HL-60/S4 treated with phorbol 12-myristate 13-acetate at 8.2 ng/mL for 4 days and 3 days (cell line): Measurements from ENCODE around the gene HS1BP3.

ENCODE experiments used
- in situ Hi-C: fragments of 300-500 bp; cut with MboI; formaldehyde crosslinking; loops from 2 replicates; pipeline ENCODE4 v1.15.0; 2022; ENCODE audit warnings: low sequenced_read_pairs

Gene HS1BP3, protein sequence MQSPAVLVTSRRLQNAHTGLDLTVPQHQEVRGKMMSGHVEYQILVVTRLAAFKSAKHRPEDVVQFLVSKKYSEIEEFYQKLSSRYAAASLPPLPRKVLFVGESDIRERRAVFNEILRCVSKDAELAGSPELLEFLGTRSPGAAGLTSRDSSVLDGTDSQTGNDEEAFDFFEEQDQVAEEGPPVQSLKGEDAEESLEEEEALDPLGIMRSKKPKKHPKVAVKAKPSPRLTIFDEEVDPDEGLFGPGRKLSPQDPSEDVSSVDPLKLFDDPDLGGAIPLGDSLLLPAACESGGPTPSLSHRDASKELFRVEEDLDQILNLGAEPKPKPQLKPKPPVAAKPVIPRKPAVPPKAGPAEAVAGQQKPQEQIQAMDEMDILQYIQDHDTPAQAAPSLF

GRCh38 chr2:20650877-20651730 lies at the start of gene HS1BP3:
TSS of gene HS1BP3 (minus strand) at chr2:20651098. CDS start at chr2:20651063, 35 bp downstream.
- in situ Hi-C loops: no loop called here

GRCh38 chr2:20698916-20699613 lies 48.2 kb upstream of the HS1BP3 start:
- in situ Hi-C loops: no loop called here

DNA sequence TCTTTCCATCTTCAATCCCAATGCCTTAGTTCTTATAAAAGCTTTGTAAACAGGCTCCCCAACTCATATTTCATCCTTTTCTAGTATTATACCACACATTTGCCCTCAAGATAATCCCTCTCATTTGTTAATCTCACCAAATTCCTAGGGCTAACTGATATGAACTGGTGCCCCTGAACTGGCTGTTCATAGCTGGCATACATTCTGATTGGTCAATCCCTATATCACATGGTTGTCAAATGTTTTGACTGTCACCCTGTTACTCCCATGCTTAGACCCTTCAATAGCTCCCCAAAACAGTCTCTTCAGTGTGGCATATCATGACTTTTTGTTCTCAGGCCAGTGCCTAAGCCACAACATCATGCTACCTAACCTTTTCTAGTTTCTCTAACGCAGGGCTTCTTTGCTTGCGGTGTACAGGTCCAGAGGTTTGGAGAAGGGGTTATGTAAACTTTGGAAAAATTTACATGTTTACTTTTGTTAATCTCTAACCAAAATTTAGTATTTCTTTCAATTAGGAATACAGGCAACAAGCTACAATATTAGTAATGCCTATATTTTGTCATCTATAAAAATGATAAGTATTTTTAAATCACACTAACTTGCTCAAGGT lies 46.5 kb upstream of the HS1BP3 start:
- in situ Hi-C loops: no loop called here

DNA sequence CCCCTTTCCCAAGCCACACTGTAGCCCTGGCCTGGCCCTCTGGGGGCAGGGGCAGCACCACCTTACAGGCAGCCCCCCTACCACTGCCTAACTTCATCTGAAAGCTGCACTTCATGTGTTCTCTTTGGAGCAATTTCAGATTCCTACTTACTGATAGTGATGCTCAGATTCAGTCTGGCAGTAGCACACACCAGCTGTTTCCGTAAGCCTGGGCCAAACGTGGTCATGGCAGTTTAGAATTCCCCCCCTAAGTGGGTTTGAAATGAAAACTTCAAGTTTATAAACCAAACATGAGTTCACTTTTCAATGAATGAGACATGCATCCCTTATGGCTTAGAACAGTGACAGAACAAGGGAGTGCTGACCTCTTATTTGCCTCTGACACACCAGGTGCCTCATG lies 45.5 kb upstream of the HS1BP3 start:
- in situ Hi-C loops: no loop called here

- in situ Hi-C loops: no loop called here
Observed at GRCh38 chr2:20693317-20693716, 42.4 kb upstream of the HS1BP3 start.

DNA sequence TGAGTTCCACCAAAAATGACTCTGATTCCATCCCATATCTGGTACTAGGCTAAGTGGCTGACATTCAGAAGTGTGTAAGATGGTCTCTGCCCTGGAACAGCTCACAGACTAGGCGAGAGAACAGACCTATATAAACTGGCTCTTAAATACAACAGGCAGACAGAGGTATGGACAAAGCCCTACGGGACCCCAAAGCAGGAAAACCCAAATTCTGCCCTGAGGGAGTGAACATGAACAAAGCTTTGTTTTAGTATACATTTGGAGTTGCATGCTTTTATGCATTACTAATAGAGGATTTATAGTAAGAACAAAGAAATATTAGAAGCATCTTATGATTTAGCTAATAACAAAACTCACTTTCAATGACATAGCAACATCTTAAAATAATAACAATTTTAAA lies 41.2 kb upstream of the HS1BP3 start:
- in situ Hi-C loops: no loop called here

- in situ Hi-C loops: no loop called here
Observed at GRCh38 chr2:20691076-20691734, 40.3 kb upstream of the HS1BP3 start.

GRCh38 chr2:20689428-20690264 lies 38.7 kb upstream of the HS1BP3 start:
- in situ Hi-C loops: no loop called here

DNA sequence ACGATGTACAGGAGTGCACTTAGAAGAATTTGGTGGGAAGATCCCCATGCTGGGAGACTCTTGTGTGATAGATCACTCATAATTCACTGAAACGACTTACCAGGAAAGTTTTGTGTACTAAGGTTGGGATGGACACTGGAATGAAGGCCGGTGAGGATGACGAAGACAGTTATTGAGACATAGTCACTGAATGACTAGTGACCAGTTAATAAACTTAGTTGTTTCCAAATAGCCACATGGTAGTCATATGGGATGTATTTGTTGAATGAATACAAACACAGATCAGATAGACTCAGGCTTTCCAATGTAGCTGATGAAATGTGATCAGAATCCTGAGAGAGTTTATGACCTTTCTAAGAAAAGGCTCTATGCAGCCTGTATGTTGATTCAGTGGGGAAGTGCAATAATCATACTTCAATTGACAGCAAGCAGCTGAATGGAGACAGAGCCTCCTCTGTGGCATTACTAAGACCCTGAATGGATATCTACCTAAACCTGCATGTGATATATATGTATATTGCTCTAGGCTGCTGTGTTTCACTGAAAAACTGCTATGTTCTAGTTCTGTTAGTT lies 36.4 kb upstream of the HS1BP3 start:
- in situ Hi-C loops: no loop called here

DNA sequence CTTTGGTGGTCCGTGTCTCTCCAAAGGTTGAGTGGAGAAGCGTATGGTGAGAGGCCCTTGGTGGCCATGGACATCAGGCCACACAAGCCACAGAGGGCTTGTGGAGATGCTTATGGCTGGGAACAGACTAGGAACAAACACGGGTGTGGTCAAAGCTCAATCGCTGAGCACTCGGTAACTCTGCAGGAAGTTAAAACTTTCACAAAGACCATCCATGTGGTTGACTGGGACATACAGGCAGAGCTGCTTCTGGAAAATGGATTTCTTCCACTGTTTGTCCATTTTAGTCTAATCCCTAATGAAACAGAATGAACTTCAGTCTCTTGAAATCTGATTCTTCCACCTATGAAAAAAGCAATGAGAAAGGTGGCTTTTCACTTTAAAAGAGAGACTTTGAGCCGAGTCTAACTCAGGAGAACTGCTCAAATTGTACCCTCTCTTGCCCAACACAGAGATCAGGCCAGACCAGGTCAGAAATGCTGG lies 33.7 kb upstream of the HS1BP3 start:
- in situ Hi-C loops: no loop called here

GRCh38 chr2:20682167-20682920 lies 31.4 kb upstream of the HS1BP3 start:
- in situ Hi-C loops: no loop called here

GRCh38 chr2:20680744-20681375 lies 30.0 kb upstream of the HS1BP3 start:
- in situ Hi-C loops: no loop called here

DNA sequence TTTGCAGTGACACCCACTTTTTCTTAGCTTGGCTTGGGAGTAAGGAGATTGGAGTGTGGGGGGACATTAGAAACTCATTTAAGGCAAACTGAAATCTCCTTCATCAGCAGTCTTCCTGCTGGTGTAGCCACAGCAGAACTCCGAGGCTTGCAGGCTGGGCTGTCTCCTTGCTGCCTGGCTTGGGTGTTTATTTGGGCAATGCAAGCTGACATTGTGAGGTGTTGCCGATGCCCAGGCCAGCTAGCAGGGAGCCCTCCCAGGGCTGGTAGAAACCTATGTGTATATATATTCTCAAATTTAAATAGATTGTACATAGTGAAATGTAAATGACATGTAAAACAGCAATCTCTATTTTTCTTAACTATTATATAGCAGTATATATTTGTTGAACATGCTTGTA lies 27.9 kb upstream of the HS1BP3 start:
- in situ Hi-C loops: no loop called here

DNA sequence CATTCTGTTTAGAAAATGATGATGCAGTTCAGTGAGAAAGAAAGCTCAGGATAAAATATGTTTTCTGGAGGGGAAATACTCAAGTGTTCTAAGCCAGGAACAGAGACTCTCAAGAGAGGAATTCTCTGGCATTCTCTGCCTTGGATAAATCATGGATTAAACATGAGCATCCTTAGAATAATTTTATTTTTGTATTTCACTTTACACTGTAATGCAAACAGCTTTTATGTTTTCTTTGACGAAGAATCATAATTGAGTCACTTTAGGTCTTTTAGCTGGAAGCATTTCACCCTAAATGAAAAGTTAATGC lies 27.1 kb upstream of the HS1BP3 start:
- in situ Hi-C loops: no loop called here

DNA sequence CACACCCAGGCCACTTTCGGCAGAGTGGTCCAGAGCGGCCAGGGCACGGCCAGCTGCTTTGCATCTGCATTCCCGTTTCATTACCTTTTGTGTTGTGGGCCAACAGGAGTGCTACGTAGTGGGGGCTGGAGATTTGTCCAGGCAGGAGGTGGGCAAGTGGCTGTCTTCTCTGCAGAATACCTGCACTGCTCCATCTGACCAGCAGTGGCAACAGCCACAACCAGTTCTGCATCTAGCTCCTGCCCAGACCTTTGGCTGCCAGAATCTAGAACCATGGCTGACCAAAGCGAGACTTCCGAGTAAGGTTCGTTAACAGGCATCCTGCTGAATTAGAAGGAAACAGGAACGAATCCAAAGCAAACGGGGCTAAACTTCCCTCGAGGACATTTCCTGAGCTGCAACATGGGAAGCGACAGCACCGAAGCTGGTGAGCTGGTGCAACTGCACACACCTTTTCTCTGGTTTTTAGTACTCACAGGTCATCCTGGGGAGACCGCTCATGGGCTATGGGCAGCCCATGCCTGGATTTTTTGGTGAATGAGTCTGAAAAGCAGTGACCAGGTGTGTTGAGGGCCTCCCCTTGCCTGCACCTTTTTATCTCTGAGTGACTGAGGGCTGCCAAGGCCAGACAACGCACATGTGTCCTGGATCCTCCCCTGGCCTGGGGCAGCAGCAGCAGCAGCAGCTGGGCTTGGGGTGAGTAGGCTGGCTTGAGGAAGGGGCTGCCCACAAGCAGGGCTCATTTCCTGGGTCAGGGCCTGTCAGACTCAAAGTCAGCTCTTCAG lies 26.6 kb upstream of the HS1BP3 start:
- in situ Hi-C loops: no loop called here

GRCh38 chr2:20676353-20677215 lies 25.7 kb upstream of the HS1BP3 start:
- in situ Hi-C loops: no loop called here
